ENCODE measurements around the gene MVB12A. TPM values are rescaled to one million over a fixed set of nuclear protein-coding genes. Genes with fewer than 3 reads are reported as not detected.

The MVB12A gene
- total and polyA plus RNA-seq, 2 experiments from 2014 or later, result 36.6 to 60.3 TPM

GRCh38 chr19:17415121-17415520 is 4.7 kb upstream of the MVB12A start (continued):
- no peak for TF ChIP-seq ETS1 (IDR thresholded peaks at IDR 0.05)
- TF ChIP-seq JUNB (IDR thresholded peaks at IDR 0.05; ENCODE audit: unreplicated experiment), result peak; percentile 24
- TF ChIP-seq REST (IDR thresholded peaks at IDR 0.05; ENCODE audit: unreplicated experiment), result no peak

- H2AFZ ChIP-seq, result no peak overlapping the region
- H3K4me2 ChIP-seq, result peak overlapping the region; percentile 68
- ATAC-seq (no peak), DNase-seq (ENCODE audit: low spot score) (no peak)
- peak overlapping the region; percentile 86 for H3K4me3 Mint-ChIP-seq
- peaks cover 26% of the 10 kb centered on the region for H3K4me1 Mint-ChIP-seq
- no peaks in the 10 kb centered on the region for H3K79me2 ChIP-seq (replicated peaks; ENCODE audit: insufficient read depth)
- H4K20me1 ChIP-seq (replicated peaks; ENCODE audit: insufficient read depth), result no peaks in the 10 kb centered on the region
- no peaks in the 10 kb centered on the region for H3K9me2 ChIP-seq (ENCODE audit: insufficient read depth)
- peaks cover 30% of the 10 kb centered on the region for H3K27me3 ChIP-seq (ENCODE audit: insufficient read depth)
- H3K36me3 Mint-ChIP-seq (ENCODE audit: low read depth), result peaks cover 6% of the 10 kb centered on the region
- peaks cover 24% of the 10 kb centered on the region for H3K4me1 ChIP-seq (ENCODE audit: insufficient read depth)
- H3K4me3 ChIP-seq, result peak overlapping the region; percentile 46
- H3K9me3 Mint-ChIP-seq, result no peaks in the 10 kb centered on the region
- 0 out of 2 replicates have a peak, but pooled peaks cover 10% of the 10 kb centered on the region for H3F3A ChIP-seq (replicated peaks; ENCODE audit: low read depth)
- no peaks in the 10 kb centered on the region for H3K36me3 ChIP-seq (ENCODE audit: insufficient read depth)
- H3K27ac ChIP-seq (ENCODE audit: low read depth), result no peak overlapping the region
- peaks cover 29% of the 10 kb centered on the region for H3K27me3 Mint-ChIP-seq (ENCODE audit: insufficient read depth, low read depth, poor library complexity)
- H3K27ac Mint-ChIP-seq, result peak overlapping the region; percentile 95; the same call in 1 of the 2 replicates
- TF ChIP-seq ZNF462 (CRISPR knock-in tag; IDR thresholded peaks at IDR 0.05) (no peak), ZNF114 (CRISPR knock-in tag; IDR thresholded peaks at IDR 0.05) (no peak), POLR2AphosphoS5 (IDR thresholded peaks at IDR 0.05; ENCODE audit: low read depth) (no peak), STAT1 (IDR thresholded peaks at IDR 0.05; ENCODE audit: unreplicated experiment) (no peak), REST (IDR thresholded peaks at IDR 0.05; ENCODE audit: unreplicated experiment) (no peak), CTCF (conservative IDR thresholded peaks at IDR 0.05; ENCODE audit: low read depth in 2 of 2) (no peak), JUNB (IDR thresholded peaks at IDR 0.05; ENCODE audit: unreplicated experiment) (no peak)
These were observed 1.1 kb upstream of the MVB12A start for GRCh38 chr19:17418710-17419109.
